Left colon (tissue), 2 donors: ENCODE measurements around the gene PHEX. TPM values are rescaled to one million over a fixed set of nuclear protein-coding genes. Genes with fewer than 3 reads are reported as not detected.

ENCODE experiments used
- ATAC-seq: fragments of 200-7000 bp; cut with Tn5 transposase; one replicate; pipeline ENCODE4 v1.9.1; 2020; ENCODE audit warnings: mild to moderate bottlenecking, moderate library complexity
- DNase-seq, 2 donors: peaks; one replicate each; pipeline ENCODE4 v3.0.0-alpha.2; 2020
- intact Hi-C, 2 donors: fragments of 100-400 bp; cut with DNase I in 1 of 2; cut with micrococcal nuclease in 1 of 2; formaldehyde crosslinking; loops; one replicate each; pipeline versions ENCODE4 v1.11.2 to v1.14.0; 2022; cut with DNase I, micrococcal nuclease
- total RNA-seq, 2 donors: library from RNA; stranded (reverse); fragmentation: NEBNext Ultra II Directional; extraction: Animal tissue kit (Norgen Biotek cat#: 25700); gene quantifications; one replicate each; pipeline ENCODE4 v1.2.1, GENCODE V29; 2021
- donor health status: DM: no; HTN: no; CAD: no.
- donor health status: DM: yes; HTN: yes; CAD: no.

PHEX gene
- total RNA-seq, 2 donors from 2014 or later = 0.06 to 0.95 TPM

GRCh38 chrX:22296871-22297270, 264.7 kb downstream of the PHEX start:
- intact Hi-C loops = no loop called here
- DNase-seq (no peak), ATAC-seq (no peak)

- peak; percentile 37 for ATAC-seq
- intact Hi-C loops = no loop called here
- no peak for DNase-seq
Observed at GRCh38 chrX:22300130-22300529, 268.0 kb downstream of the PHEX start.

Other genes starting within 250 kb of the PHEX start
- gene MBTPS2, start 192.7 kb upstream of the PHEX start, total RNA-seq = 1 to 10 TPM; 8.5 to 8.6 TPM
- 1 to 10 TPM in 1 of 2 donors, under 1 TPM in 1; 0.95 to 1.2 TPM for gene YY2, start 176.3 kb upstream of the PHEX start, total RNA-seq
- 10 to 100 TPM; 55.4 to 56.3 TPM for gene SMS, start 91.6 kb upstream of the PHEX start, total RNA-seq
- not detected for gene CBLL2, start 240.6 kb downstream of the PHEX start, total RNA-seq